T-helper 2 cell treated with Interferon-gamma antibody and Interleukin-4, amounts not matched to agents 100 ng/mL and 5 ng/mL, for 36 hours (primary cell): ENCODE results near the gene UTP15. TPM values are rescaled to one million over a fixed set of nuclear protein-coding genes. Genes with fewer than 3 reads are reported as not detected.

Experiments used
- intact Hi-C: fragments of 100-400 bp; cut with micrococcal nuclease; formaldehyde crosslinking; loops from one replicate; pipeline ENCODE4 v1.15.1; 2023
- total RNA-seq: library from RNA; stranded (reverse); gene quantifications from 2 replicates; pipeline ENCODE4 v1.2.3, GENCODE V29; 2022

UTP15 gene
- total RNA-seq, 1 donor from 2014 or later: 28.2 TPM

DNA sequence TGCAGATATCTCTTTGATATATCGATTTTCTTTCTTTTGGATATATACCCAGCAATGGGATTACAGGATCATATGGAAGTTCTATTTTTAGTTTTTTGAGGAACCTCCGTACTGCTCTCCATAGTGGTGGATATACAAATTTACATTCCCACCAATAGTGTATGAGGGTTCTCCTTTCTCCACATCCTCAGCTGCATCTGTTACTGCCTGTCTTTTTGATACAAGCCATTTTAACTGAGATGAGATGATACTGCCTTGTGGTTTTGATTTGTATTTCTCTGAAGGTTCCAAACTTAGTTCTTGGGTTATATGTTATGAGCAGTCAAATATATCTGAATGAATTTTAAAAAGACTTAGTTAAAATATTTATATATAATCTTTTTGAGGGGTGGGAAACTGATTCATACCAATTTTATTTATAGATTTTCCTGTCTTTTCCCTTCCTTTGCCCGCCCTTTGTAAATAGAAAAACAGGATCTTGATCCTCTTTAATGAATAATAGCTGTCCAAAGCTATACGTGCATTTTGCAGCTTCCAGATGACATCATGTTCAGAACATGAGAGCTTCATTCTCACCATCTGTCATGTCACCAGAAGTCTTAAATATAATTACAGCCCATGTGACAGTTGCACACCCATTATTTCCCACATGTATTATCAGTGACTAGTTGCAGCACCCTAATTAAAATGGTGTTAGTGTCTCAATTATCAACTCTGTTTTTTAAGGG, 54.2 kb downstream of the UTP15 start:
- intact Hi-C loops: no loop called here

DNA sequence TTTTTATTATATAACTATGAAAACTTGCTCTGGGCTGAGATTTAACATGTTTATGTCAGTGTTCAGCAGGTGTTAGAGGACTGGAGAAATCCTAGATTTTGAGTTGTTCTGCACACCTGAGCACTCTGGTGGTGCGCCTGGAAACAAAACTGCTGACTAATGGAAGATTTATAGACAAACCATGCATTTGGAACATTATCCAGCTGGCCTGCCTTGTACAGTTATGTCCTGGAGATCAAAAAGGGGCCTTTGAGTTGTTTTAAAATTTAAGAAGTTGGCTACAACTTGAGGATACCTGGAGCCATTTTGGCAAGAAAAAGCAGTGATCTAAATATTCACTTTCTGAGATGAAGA, 54.8 kb downstream of the UTP15 start:
- intact Hi-C loops: no loop called here

DNA sequence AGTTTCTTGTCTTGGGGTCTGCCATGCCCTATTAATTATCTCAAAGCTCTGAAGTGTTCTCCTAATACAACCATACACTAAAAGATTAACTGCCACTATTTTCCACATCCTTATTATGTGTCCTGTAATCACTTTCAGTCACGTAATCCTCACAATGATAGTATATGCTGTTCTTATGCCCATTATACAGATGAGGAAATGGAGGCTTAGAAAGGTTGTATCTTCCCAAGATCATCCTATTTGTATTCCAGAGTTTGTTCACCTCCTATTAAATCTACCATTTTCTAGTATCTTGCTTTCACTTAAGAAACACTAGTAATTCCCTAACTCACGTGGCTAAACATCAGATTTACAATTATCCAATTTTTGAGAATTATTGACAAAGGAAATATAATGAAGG, 57.5 kb downstream of the UTP15 start:
- intact Hi-C loops: no loop called here

DNA sequence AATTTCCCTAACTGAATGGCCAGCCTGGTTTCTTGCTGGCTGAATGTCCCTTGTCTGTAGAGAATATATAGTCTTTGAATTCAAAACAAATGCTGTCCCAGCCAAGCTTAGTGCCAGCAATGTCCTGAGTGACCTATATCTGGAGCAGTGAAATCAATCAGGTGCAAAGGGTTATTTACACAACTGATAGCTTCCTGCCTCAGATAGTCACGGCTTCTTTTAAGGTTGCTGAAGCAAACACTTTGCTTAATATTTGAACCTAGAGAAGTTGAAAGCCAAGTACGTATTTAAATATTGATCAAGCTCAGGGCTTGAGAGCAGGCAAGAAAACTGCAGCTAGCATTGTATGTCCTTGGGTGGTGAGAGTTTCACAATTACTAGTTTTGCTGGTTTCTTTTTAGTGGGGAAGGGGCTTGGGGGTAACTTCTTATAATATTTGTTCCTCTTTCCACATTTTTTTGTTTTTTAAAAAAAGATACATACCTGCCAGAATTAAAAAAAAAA, 58.4 kb downstream of the UTP15 start:
- intact Hi-C loops: no loop called here

DNA sequence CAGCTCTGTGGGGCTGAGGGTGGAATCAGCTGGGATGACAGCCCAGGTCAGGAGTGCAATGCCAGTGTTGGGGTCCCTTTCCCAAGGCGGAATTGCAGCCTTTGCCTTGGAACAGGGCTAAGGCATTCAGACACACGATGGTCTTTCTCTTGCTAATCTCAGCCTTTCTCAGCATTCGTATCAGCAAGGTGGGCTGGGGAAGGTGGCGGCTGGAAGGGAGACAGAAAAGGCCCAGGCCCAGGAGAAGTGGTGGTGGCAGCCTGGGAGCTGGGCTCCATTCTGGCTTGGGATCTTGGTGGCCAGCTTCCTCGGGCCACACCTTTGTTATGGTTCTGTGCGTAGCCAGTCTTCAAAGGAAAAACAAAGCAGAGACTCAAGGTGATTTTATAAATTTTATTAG, 59.3 kb downstream of the UTP15 start:
- intact Hi-C loops: no loop called here

DNA sequence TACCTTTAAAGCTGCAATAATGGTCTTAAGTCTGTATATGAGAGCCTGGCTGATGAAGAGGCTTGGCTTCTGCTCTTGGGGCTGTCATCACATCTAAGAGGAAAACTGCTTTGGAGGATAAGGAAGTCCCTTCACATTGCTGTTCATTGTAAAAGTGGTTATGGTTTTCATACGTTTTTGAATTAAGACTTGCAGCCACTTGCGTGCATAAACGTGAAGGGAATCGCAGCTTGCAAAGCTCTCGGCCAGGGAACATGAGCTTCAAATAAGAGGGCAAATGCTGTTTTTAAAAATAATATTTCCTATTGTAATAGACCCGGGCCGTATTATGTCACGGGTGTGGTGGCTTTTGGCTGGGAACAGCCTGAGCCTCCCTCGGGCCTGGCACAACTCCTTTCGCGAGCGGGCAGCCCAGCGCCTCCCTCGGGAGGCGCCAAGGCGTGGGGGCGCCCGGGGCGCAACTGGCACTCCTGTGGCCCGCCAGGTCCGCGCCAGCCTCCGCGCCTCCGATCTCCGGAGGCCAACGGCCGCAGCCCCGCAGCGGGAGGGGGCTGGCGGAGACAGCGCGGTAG, 59.9 kb downstream of the UTP15 start:
- intact Hi-C loops: no loop called here

DNA sequence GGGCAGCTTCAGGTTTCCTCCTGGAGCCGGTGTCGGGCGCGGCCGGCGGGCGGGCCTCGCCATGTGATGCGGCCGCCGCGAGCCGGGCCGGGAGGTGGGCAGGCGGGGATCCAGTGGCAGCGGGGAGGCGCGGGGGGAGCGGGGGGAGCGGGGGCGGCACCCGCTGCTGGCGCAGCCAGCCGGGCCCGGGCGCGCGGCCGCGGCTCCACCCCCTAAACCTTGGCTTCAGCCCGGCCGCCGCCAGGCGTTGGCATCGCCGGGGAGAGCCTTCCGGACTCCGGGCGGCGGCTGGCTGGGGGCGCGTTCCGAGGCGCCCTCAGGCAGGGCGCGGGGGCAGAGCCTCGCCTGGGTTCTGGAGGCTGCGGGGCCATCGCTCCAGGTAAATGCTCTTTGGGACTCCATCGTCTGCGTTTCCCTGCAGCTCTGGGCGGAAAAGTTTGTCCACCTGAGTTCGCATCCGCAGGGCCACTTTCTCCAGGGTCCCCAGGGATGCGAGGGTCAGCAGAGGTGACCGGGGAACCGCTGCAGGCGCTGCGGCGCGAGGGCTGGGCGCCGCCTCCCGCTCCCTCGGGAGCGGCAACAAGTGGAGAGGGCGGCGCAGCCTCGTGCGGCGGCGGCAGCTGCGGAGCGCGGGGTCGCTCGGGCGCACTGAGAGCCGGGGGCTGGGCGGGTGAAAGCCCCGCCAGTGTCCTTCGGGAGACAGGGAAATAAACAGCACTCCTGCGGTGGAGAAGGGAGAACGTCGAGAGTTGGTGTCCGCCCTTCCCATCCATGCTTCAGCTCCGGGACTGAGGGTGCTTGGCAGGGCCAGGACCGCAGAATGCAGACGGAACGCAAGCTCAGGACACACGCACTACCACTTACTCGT, 60.6 kb downstream of the UTP15 start, which contains the start of gene ARHGEF28:
ARHGEF28 (plus strand) TSS at position 253 of the 868 bp plus-strand sequence. CDS start 58,656 bp downstream, outside the sequence.
- intact Hi-C loops: no loop called here

DNA sequence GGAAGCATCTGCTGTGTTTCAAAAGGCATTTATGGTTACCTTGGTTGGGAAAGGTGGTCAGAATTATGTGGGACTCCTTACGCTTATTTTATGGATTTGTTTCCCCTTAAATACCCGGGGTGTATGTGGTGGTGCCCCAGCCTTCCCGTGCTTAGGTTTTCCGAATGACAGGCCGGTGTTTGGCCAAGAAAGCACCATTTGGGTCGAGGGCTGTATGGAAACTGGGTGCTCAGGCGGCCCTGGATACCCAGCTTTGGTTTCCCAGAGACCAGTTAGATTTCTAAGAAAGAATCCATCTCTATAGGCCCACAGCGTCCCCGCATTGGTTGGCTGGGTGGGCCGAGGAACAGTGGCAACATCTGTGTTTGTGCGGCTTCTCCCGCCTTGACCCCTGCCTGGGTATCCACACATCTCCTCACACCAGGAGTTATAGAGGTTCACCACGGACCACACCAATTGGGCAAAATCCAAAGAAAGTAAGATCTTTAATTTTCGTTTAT, 61.3 kb downstream of the UTP15 start:
- intact Hi-C loops: no loop called here

DNA sequence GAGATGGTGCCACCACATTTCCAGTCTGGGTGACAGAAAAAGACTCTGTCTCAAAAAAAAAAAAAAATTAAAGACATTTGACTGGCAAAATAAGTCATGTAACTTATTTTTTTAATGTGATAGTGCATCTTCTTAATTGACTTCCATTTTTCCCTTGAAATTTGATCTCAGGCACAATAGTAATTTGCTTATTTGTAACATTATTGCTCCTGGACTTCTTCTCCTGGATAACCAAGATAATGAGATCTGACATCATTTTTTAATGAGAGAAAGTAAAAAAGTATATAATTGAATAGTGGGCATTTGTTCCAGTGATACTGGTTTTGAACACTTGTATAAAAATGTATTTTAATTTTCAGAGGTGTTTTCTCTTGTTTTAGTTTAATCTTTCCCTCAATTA, 63.9 kb downstream of the UTP15 start:
- intact Hi-C loops: no loop called here

DNA sequence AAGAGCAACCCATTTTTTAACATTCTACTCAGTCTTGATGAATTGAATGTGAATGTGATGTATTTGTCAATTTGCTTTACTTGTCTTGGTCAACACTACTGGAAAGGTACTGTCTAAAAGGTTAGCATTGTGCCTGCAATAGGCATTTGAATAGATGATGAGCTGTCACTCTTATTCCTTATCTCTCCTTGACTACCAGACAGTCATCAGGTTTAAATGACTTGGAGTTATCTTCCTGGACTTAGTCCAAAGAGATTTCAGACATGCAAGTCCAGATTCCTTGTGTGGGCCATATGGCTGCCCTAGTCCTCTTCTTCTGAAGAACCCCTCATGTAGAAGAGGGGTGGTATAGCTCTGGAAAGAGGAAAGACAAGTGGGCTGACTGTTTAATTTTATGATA, 65.2 kb downstream of the UTP15 start:
- intact Hi-C loops: no loop called here

DNA sequence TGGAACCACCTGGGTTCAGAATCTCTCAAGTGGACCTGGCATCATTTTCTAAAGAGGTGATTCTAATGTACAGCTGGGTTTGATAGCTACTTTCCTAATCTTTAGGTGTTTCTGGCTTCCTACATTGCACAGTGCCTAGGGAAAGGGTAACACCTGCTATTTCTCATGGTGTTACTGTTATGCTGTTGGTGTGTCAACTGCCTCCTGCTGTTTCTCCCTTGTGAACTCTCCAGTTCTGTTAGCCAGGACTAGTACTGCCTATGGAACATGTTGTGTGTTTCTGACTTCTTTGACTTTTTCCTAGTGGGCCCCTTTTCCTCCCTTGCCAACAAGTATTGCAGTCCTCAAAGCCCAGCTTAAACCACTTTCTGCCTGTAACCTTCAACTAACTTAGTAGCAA, 66.0 kb downstream of the UTP15 start:
- intact Hi-C loops: no loop called here

Other genes with a start within 250 kb of the UTP15 start
- gene FOXD1, start 117.0 kb upstream of the UTP15 start, total RNA-seq: 0.07 and 0.11 TPM in 2 replicates
- 746 and 755 TPM in 2 replicates for gene BTF3, start 67.3 kb upstream of the UTP15 start, total RNA-seq
- 13.3 and 17.5 TPM in 2 replicates for gene ANKRA2, start 104 bp upstream of the UTP15 start, total RNA-seq
- gene ARHGEF28, start 60.5 kb downstream of the UTP15 start, total RNA-seq: not detected in 2 replicates